Activated CD8-positive, alpha-beta memory T cell treated with anti-CD3 and anti-CD28 coated beads for 4 hours (primary cell): ENCODE results near the gene CHMP2B.

Source experiments
- DNase-seq, 2 donors: peaks; one replicate each; pipeline ENCODE4 v3.0.0-alpha.2; 2020; ENCODE audit warnings: low read depth in 2 of 2

The CHMP2B gene

GRCh38 chr3:87227104-87227834 lies at the start of gene CHMP2B:
CHMP2B (plus strand) TSS chr3:87227309; CDS start chr3:87227523, 214 bp downstream.
- DNase-seq, result peak; percentile 80 to 83

- DNase-seq, result no peak
These were observed 47.5 kb upstream of the CHMP2B start for GRCh38 chr3:87179642-87180041.

GRCh38 chr3:87181551-87181950 lies 45.6 kb upstream of the CHMP2B start:
- no peak for DNase-seq

- no peak for DNase-seq
These were observed 45.1 kb upstream of the CHMP2B start for GRCh38 chr3:87182023-87182422.

GRCh38 chr3:87186608-87187159 lies 40.4 kb upstream of the CHMP2B start:
- no peak for DNase-seq

- DNase-seq, result no peak
These were observed 35.9 kb upstream of the CHMP2B start for GRCh38 chr3:87191175-87191574.

GRCh38 chr3:87191641-87192040 lies 35.5 kb upstream of the CHMP2B start:
- DNase-seq, result no peak

- no peak for DNase-seq
These were observed 30.2 kb upstream of the CHMP2B start for GRCh38 chr3:87196879-87197278.

GRCh38 chr3:87197531-87197930 lies 29.6 kb upstream of the CHMP2B start:
- no peak for DNase-seq

- no peak for DNase-seq
These were observed 28.3 kb upstream of the CHMP2B start for GRCh38 chr3:87198774-87199173.

GRCh38 chr3:87199628-87200027 lies 27.5 kb upstream of the CHMP2B start:
- no peak for DNase-seq

GRCh38 chr3:87200060-87200647 lies 27.0 kb upstream of the CHMP2B start:
- DNase-seq, result no peak

GRCh38 chr3:87201727-87202126 lies 25.4 kb upstream of the CHMP2B start:
- no peak for DNase-seq

- no peak for DNase-seq
These were observed 23.3 kb upstream of the CHMP2B start for GRCh38 chr3:87203809-87204208.

- no peak for DNase-seq
These were observed 21.0 kb upstream of the CHMP2B start for GRCh38 chr3:87206070-87206469.

- no peak for DNase-seq
These were observed 20.5 kb upstream of the CHMP2B start for GRCh38 chr3:87206635-87207034.

- DNase-seq, result no peak
These were observed 19.6 kb upstream of the CHMP2B start for GRCh38 chr3:87207460-87207859.

GRCh38 chr3:87209111-87209510 lies 18.0 kb upstream of the CHMP2B start:
- DNase-seq, result no peak

- DNase-seq, result no peak
These were observed 8.5 kb upstream of the CHMP2B start for GRCh38 chr3:87218560-87218959.

GRCh38 chr3:87219611-87220010 lies 7.5 kb upstream of the CHMP2B start:
- DNase-seq, result no peak

GRCh38 chr3:87225659-87226058 lies 1.4 kb upstream of the CHMP2B start:
- DNase-seq, result no peak

- no peak for DNase-seq
These were observed 681 bp downstream of the CHMP2B start for GRCh38 chr3:87227835-87228144.

GRCh38 chr3:87228316-87228715 lies 1.2 kb downstream of the CHMP2B start:
- DNase-seq, result no peak

- DNase-seq, result no peak
These were observed 2.0 kb downstream of the CHMP2B start for GRCh38 chr3:87229113-87229512.
